ENCODE results near the gene RTL10.

The RTL10 gene

DNA sequence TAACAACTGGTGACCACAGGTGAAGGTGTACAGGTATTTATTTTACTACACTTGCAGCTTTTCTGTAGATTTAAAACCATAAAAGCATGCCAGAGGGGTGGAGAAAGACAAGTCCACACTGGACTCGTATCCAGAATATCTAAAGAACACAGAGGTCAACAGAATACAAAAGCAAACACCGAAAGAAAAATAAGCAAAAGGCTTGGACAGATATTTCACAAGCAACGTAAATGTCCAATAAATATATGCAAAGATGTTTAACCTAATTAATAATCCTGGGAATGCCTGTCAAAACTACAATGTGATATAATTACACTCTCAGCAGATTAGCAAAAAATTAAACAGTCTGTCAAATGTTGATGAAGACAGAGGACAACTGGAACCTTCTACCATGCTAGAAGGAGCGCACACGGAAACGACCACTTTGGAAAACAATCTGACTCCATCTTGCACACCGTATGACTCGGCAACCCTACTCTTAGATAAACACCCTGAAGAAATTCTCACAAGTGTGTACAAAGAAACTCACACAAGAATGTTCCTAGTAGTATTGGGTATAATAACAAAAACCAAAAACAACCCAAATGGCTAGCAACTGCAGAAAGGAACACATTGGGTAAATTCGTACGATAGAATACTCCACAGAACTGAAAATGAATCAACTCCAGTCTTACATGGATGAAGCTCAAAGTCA is 27.2 kb downstream of the RTL10 start (continued):
- TF ChIP-seq, protein P1, sequence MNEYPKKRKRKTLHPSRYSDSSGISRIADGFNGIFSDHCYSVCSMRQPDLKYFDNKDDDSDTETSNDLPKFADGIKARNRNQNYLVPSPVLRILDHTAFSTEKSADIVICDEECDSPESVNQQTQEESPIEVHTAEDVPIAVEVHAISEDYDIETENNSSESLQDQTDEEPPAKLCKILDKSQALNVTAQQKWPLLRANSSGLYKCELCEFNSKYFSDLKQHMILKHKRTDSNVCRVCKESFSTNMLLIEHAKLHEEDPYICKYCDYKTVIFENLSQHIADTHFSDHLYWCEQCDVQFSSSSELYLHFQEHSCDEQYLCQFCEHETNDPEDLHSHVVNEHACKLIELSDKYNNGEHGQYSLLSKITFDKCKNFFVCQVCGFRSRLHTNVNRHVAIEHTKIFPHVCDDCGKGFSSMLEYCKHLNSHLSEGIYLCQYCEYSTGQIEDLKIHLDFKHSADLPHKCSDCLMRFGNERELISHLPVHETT (tag by site-specific recombination; IDR thresholded peaks at IDR 0.05): no peak
- TF ChIP-seq ZNF133 (tag by site-specific recombination; IDR thresholded peaks at IDR 0.05) (no peak), SP7 (tag by site-specific recombination; IDR thresholded peaks at IDR 0.05) (no peak), ZNF629 (tag by site-specific recombination; IDR thresholded peaks at IDR 0.05) (no peak)

DNA sequence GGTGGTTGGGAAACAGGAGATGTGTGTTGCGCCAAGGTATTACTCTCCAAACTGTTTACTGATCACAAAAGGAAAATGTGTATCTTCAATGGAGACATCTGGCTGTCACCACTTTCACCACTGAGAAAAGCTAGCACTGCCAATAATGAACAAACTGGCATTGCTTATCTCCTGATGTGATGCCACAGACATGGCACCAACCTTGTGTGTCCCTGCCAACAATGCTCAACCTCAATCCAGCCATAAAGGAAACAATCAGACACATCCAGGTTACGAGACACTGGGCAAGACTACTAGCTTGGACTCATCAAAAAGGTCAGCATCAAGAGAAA is 28.1 kb downstream of the RTL10 start:
- no peaks in the 10 kb centered on the region for H3K9me3 ChIP-seq (ENCODE audit: control insufficient read depth, insufficient read depth, low read depth, low read length)
- H3K4me1 ChIP-seq (ENCODE audit: control insufficient read depth, insufficient read depth, low read length): no peaks in the 10 kb centered on the region
- H3K4me3 ChIP-seq (ENCODE audit: low read depth, low read length): no peak overlapping the region
- H3K27ac ChIP-seq (ENCODE audit: extremely low read depth, low read depth, low read length): no peak overlapping the region
- ChIA-PET POLR2A (no interaction called here), CTCF (interaction anchor here (0.7 kb wide), 1 partner anchor 40 kb away, joined by 3 read pairs; no protein-coding TSS in a partner anchor)
- no peaks in the 10 kb centered on the region for H3K36me3 ChIP-seq (ENCODE audit: control insufficient read depth in 2 of 2, insufficient read depth in 1 of 2, low read length in 2 of 2)
- no peak for TF ChIP-seq ZNF146 (tag by site-specific recombination; IDR thresholded peaks at IDR 0.05)
- TF ChIP-seq PRDM1 (tag by site-specific recombination; IDR thresholded peaks at IDR 0.05): no peak

DNA sequence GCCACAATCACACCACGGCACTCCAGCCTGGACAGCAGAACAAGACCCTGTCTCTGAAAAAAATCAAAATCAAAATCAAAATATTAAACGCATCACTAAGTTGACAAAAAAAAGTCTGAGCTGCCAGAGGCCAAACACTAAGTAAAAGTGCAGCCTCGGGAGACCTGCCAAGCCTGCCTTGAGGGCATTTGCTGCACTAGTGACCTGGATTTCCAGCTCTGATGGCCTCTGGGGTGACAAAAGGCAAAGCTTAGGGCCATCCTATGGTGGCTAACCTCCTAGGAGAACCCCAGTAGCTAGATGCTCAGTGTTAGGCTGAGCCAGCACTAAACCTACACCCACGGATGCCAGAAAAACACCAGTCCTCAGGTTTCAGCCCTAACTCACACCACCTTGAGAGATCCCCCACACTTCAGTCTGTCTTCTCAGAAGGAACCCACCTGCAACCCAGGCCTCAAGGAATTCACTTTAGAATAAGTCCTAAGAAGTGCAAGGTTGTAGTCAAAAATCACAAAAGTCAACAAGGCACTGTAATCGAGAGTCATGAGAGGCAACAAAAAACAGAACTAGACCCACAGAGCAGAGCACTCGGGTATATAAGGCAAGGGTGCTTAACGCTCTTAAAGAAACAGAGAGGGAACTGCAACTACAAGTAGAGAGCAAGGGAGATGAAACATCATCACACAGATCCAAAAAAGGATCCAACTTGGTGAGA is 28.6 kb downstream of the RTL10 start:
- CTCF ChIA-PET: no interaction called here
- POLR2A ChIA-PET: no interaction called here
- TF ChIP-seq ZNF121 (tag by site-specific recombination; IDR thresholded peaks at IDR 0.05) (0 out of 2 replicates have a peak, but pooled peaks have one; percentile 27), ZEB2 (tag by site-specific recombination; IDR thresholded peaks at IDR 0.05) (no peak), ZNF354C (tag by site-specific recombination; IDR thresholded peaks at IDR 0.05; ENCODE audit: borderline replicate concordance, low read depth) (no peak), ZNF558 (tag by site-specific recombination; IDR thresholded peaks at IDR 0.05) (peak; percentile 21; the same call in 1 of the 2 replicates), ZNF350 (tag by site-specific recombination; IDR thresholded peaks at IDR 0.05) (no peak)
- TF ChIP-seq, protein P2, sequence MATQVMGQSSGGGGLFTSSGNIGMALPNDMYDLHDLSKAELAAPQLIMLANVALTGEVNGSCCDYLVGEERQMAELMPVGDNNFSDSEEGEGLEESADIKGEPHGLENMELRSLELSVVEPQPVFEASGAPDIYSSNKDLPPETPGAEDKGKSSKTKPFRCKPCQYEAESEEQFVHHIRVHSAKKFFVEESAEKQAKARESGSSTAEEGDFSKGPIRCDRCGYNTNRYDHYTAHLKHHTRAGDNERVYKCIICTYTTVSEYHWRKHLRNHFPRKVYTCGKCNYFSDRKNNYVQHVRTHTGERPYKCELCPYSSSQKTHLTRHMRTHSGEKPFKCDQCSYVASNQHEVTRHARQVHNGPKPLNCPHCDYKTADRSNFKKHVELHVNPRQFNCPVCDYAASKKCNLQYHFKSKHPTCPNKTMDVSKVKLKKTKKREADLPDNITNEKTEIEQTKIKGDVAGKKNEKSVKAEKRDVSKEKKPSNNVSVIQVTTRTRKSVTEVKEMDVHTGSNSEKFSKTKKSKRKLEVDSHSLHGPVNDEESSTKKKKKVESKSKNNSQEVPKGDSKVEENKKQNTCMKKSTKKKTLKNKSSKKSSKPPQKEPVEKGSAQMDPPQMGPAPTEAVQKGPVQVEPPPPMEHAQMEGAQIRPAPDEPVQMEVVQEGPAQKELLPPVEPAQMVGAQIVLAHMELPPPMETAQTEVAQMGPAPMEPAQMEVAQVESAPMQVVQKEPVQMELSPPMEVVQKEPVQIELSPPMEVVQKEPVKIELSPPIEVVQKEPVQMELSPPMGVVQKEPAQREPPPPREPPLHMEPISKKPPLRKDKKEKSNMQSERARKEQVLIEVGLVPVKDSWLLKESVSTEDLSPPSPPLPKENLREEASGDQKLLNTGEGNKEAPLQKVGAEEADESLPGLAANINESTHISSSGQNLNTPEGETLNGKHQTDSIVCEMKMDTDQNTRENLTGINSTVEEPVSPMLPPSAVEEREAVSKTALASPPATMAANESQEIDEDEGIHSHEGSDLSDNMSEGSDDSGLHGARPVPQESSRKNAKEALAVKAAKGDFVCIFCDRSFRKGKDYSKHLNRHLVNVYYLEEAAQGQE (tag by site-specific recombination; IDR thresholded peaks at IDR 0.05): no peak
- TF ChIP-seq, protein P3, sequence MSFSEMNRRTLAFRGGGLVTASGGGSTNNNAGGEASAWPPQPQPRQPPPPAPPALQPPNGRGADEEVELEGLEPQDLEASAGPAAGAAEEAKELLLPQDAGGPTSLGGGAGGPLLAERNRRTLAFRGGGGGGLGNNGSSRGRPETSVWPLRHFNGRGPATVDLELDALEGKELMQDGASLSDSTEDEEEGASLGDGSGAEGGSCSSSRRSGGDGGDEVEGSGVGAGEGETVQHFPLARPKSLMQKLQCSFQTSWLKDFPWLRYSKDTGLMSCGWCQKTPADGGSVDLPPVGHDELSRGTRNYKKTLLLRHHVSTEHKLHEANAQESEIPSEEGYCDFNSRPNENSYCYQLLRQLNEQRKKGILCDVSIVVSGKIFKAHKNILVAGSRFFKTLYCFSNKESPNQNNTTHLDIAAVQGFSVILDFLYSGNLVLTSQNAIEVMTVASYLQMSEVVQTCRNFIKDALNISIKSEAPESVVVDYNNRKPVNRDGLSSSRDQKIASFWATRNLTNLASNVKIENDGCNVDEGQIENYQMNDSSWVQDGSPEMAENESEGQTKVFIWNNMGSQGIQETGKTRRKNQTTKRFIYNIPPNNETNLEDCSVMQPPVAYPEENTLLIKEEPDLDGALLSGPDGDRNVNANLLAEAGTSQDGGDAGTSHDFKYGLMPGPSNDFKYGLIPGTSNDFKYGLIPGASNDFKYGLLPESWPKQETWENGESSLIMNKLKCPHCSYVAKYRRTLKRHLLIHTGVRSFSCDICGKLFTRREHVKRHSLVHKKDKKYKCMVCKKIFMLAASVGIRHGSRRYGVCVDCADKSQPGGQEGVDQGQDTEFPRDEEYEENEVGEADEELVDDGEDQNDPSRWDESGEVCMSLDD (tag by site-specific recombination; IDR thresholded peaks at IDR 0.05): no peak
- no peaks in the 10 kb centered on the region for H3K4me1 ChIP-seq (ENCODE audit: control insufficient read depth, insufficient read depth, low read length)
- H3K27ac ChIP-seq (ENCODE audit: extremely low read depth, low read depth, low read length): no peak overlapping the region
- H3K36me3 ChIP-seq (ENCODE audit: control insufficient read depth in 2 of 2, insufficient read depth in 1 of 2, low read length in 2 of 2): no peaks in the 10 kb centered on the region
- H3K4me3 ChIP-seq (ENCODE audit: low read depth, low read length): no peak overlapping the region
- no peaks in the 10 kb centered on the region for H3K9me3 ChIP-seq (ENCODE audit: control insufficient read depth, insufficient read depth, low read depth, low read length)
